B cell (primary cell): ENCODE measurements around the gene SCN7A. TPM values are rescaled to one million over a fixed set of nuclear protein-coding genes. Genes with fewer than 3 reads are reported as not detected.
"Not testable (repeated sequence)": the region's sequence is repeated elsewhere in the genome, so short reads cannot be mapped to it uniquely, and the experiment has no call there.

Experiments
- ATAC-seq: fragments of 200-7000 bp; cut with Tn5 transposase; one replicate; pipeline ENCODE4 v1.10.0; 2021; ENCODE audit warnings: low read depth, mild to moderate bottlenecking, moderate number of reproducible peaks, moderate library complexity
- CTCF ChIA-PET: fragments of 350-600 bp; sonication (Branson Sonifier 250); formaldehyde crosslinking; loops from one replicate; lab custom pipeline; 2021; ENCODE audit warnings: antibody characterized with exemption, inconsistent platforms; lab: Charles Lee
- POLR2A ChIA-PET: fragments of 350-600 bp; sonication (Branson Sonifier 250); formaldehyde crosslinking; loops from one replicate; lab custom pipeline; 2021; ENCODE audit warnings: antibody characterized with exemption; lab: Charles Lee
- DNase-seq: peaks from one replicate; pipeline ENCODE4 v3.0.0; 2013
- H2AFZ ChIP-seq: 2 replicates; pipeline ENCODE4 v1.6.1; 2012; ENCODE audit warnings: mild to moderate bottlenecking, low read depth, low read length; ENCODE audit not compliant: insufficient read depth, poor library complexity, severe bottlenecking
- H3K27ac ChIP-seq, 2 donors: 1 replicate in 1 of 2; 2 replicates in 1 of 2; pipeline ENCODE4 v1.5.1; 2012 to 2013; ENCODE audit warnings: low read length in 2 of 2, mild to moderate bottlenecking in 2 of 2, moderate library complexity in 1 of 2
- H3K27me3 ChIP-seq, 4 experiments: fragments of 200-600 bp in 1 of 4; sonication (generic) in 1 of 4; replicated peaks in 1 of 4; 1 replicate in 2 of 4; 2 replicates in 2 of 4; pipeline versions ENCODE4 v1.6.1 to v1.7.0; 2013 to 2016; ENCODE audit warnings: low read length in 3 of 4, mild to moderate bottlenecking in 2 of 4, mixed read lengths in 1 of 4, moderate library complexity in 1 of 4; ENCODE audit not compliant: insufficient read depth in 4 of 4, control insufficient read depth in 3 of 4; ENCODE audit errors: control extremely low read depth in 1 of 4
- H3K36me3 ChIP-seq, 2 experiments: replicated peaks in 1 of 2; 1 replicate in 1 of 2; 2 replicates in 1 of 2; pipeline versions ENCODE4 v1.6.1 to v1.7.1; 2013; ENCODE audit warnings: low read length in 1 of 2; ENCODE audit not compliant: insufficient read depth in 2 of 2, control insufficient read depth in 1 of 2; ENCODE audit errors: control extremely low read depth in 1 of 2, extremely low read depth in 1 of 2
- H3K4me1 ChIP-seq, 2 donors: fragments of 200-600 bp in 1 of 2; sonication (generic) in 1 of 2; 1 replicate in 1 of 2; 2 replicates in 1 of 2; pipeline versions ENCODE4 v1.5.1 to v1.6.1; 2013 to 2017; ENCODE audit warnings: low read length in 2 of 2; ENCODE audit not compliant: control insufficient read depth in 2 of 2, insufficient read depth in 2 of 2
- H3K4me2 ChIP-seq: replicated peaks from 2 replicates; pipeline ENCODE3; 2012; ENCODE audit warnings: mild to moderate bottlenecking, low read depth, low read length; ENCODE audit not compliant: poor library complexity, severe bottlenecking
- H3K4me3 ChIP-seq, 5 experiments: fragments of 200-600 bp in 1 of 5; sonication (generic) in 1 of 5; 1 replicate in 3 of 5; 2 replicates in 2 of 5; pipeline versions ENCODE4 v1.5.1 to v1.7.0; 2011 to 2016; ENCODE audit warnings: low read length in 4 of 5, mild to moderate bottlenecking in 4 of 5, low read depth in 2 of 5, control low read depth in 1 of 5, moderate library complexity in 1 of 5; ENCODE audit not compliant: insufficient read depth in 1 of 5; ENCODE audit errors: control extremely low read depth in 1 of 5, extremely low read depth in 1 of 5
- H3K79me2 ChIP-seq: fragments of 200-600 bp; sonication (generic); one replicate; pipeline ENCODE4 v1.6.0; 2016; ENCODE audit warnings: low read length; ENCODE audit not compliant: control insufficient read depth, insufficient read depth
- H3K9ac ChIP-seq: fragments of 200-600 bp; sonication (generic); 2 replicates; pipeline ENCODE4 v1.6.1; 2017; ENCODE audit warnings: mild to moderate bottlenecking, low read length, moderate library complexity
- H3K9me3 ChIP-seq, 3 donors: one replicate each; pipeline versions ENCODE4 v1.6.1 to v1.7.1; 2013; ENCODE audit warnings: low read length in 2 of 3; ENCODE audit not compliant: control insufficient read depth in 2 of 3, insufficient read depth in 1 of 3; ENCODE audit errors: control extremely low read depth in 1 of 3
- H4K20me1 ChIP-seq: 2 replicates; pipeline ENCODE4 v1.6.0; 2012; ENCODE audit warnings: mild to moderate bottlenecking, low read length; ENCODE audit not compliant: insufficient read depth, control insufficient read depth, poor library complexity, severe bottlenecking
- H3K27ac Mint-ChIP-seq: one replicate; pipeline ENCODE4 v1.8.0; 2021; ENCODE audit warnings: mixed read lengths
- H3K27me3 Mint-ChIP-seq: one replicate; pipeline ENCODE4 v1.8.0; 2021; ENCODE audit warnings: mixed read lengths
- H3K4me1 Mint-ChIP-seq: one replicate; pipeline ENCODE4 v1.8.0; 2021; ENCODE audit warnings: mixed read lengths
- H3K4me3 Mint-ChIP-seq: one replicate; pipeline ENCODE4 v1.8.0; 2021; ENCODE audit warnings: mixed read lengths
- H3K9me3 Mint-ChIP-seq: one replicate; pipeline ENCODE4 v1.8.0; 2022; ENCODE audit warnings: mixed read lengths; ENCODE audit not compliant: insufficient read depth
- WGBS: methylation state at CpG from one replicate; pipeline ENCODE4 v1.1.5; 2013; ENCODE audit warnings: missing lambda C conversion rate; ENCODE audit not compliant: insufficient coverage; 5-methylcytosine and 5-hydroxymethylcytosine counted together
- intact Hi-C: fragments of 100-400 bp; cut with micrococcal nuclease; formaldehyde crosslinking; loops from one replicate; pipeline ENCODE4 v1.10.0; 2022
- polyA plus RNA-seq: library from polyadenylated mRNA; depleted of rRNA; stranded (reverse); fragments of >200 nt; gene quantifications from 2 replicates; pipeline ENCODE4 v1.2.3, GENCODE V29; 2012
- total RNA-seq, 2 donors: library from RNA; stranded (reverse); fragments of 120-200 nt in 1 of 2; gene quantifications; 1 replicate in 1 of 2; 2 replicates in 1 of 2; pipeline versions ENCODE4 v1.2.3 to v1.2.4, GENCODE V29; 2013 to 2022
- TF ChIP-seq, protein P1 (sequence below): fragments of 200-600 bp; IDR thresholded peaks from one replicate; pipeline ENCODE4 v1.8.0; 2022; ENCODE audit warnings: antibody characterized with exemption, mild to moderate bottlenecking

The SCN7A gene
- total and polyA plus RNA-seq, 2 donors (not counting 1 experiment from before 2014, with no cell fraction given) = not detected

DNA sequence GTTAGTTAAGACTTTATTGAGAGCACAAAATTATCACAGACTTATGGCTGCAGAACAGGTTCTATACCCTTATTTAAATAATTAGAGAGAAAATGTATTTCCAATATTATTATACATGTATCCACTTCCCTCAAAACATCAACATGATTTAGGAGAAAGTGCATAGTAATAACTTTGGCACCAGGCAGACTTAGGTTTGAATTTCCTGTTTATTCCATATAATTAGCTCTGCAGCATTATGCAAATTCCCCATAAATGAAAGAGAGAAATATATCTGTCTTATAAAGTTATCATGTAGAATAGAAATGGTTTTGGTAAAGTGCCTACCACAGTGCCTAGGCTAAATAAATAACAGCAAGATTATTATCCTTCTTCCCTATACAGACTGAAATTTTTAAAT lies 133.6 kb downstream of the SCN7A start:
- CTCF ChIA-PET = no interaction called here
- POLR2A ChIA-PET = no interaction called here
- Histone ChIP-seq H3K9ac (no peak overlapping the region), H3K36me3 (no peaks in the 10 kb centered on the region), H3K4me1 (no peaks in the 10 kb centered on the region), H3K79me2 (no peaks in the 10 kb centered on the region), H4K20me1 (no peaks in the 10 kb centered on the region), H3K27me3 (no peaks in the 10 kb centered on the region), H3K4me3 (no peak overlapping the region), H3K4me2 (no peak overlapping the region), H3K27ac (no peak overlapping the region), H2AFZ (no peak overlapping the region), H3K9me3 (no peaks in the 10 kb centered on the region)
- no peak overlapping the region for H3K27ac Mint-ChIP-seq
- TF ChIP-seq, protein P1, sequence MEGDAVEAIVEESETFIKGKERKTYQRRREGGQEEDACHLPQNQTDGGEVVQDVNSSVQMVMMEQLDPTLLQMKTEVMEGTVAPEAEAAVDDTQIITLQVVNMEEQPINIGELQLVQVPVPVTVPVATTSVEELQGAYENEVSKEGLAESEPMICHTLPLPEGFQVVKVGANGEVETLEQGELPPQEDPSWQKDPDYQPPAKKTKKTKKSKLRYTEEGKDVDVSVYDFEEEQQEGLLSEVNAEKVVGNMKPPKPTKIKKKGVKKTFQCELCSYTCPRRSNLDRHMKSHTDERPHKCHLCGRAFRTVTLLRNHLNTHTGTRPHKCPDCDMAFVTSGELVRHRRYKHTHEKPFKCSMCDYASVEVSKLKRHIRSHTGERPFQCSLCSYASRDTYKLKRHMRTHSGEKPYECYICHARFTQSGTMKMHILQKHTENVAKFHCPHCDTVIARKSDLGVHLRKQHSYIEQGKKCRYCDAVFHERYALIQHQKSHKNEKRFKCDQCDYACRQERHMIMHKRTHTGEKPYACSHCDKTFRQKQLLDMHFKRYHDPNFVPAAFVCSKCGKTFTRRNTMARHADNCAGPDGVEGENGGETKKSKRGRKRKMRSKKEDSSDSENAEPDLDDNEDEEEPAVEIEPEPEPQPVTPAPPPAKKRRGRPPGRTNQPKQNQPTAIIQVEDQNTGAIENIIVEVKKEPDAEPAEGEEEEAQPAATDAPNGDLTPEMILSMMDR = no peak
- H3K4me3 Mint-ChIP-seq = no peak overlapping the region
- H3K9me3 Mint-ChIP-seq = no peaks in the 10 kb centered on the region
- no peaks in the 10 kb centered on the region for H3K27me3 Mint-ChIP-seq
- H3K4me1 Mint-ChIP-seq = no peaks in the 10 kb centered on the region
- DNase-seq = no peak
- no peak for ATAC-seq
- intact Hi-C loops = no loop called here

GRCh38 chr2:166357950-166358321 lies 136.1 kb downstream of the SCN7A start:
- POLR2A ChIA-PET, H3K27me3 Mint-ChIP-seq, H2AFZ ChIP-seq, H4K20me1 ChIP-seq, H3K79me2 ChIP-seq, H3K9ac ChIP-seq, DNase-seq, CTCF ChIA-PET, H3K9me3 ChIP-seq, H3K4me1 ChIP-seq, H3K9me3 Mint-ChIP-seq, H3K4me3 ChIP-seq, H3K4me1 Mint-ChIP-seq, intact Hi-C loops, ATAC-seq, H3K4me2 ChIP-seq, H3K36me3 ChIP-seq, H3K27ac ChIP-seq, H3K27ac Mint-ChIP-seq, H3K4me3 Mint-ChIP-seq, H3K27me3 ChIP-seq: not testable (repeated sequence)
- WGBS = 80% methylated on average over 2 of the region's 4 CpGs
